Liver (tissue), 9 donors: ENCODE measurements around the gene ATXN1. TPM values are rescaled to one million over a fixed set of nuclear protein-coding genes. Genes with fewer than 3 reads are reported as not detected.
A peak's percentile ranks its signal among the peaks of the same experiment; 100 is the strongest.

ENCODE experiments used
- DNase-seq: peaks from one replicate; pipeline ENCODE4 v3.0.0-alpha.2; 2017; ENCODE audit warnings: low spot score
- H3K27ac ChIP-seq, 2 donors: one replicate each; pipeline ENCODE4 v1.7.0; 2013; ENCODE audit warnings: inconsistent platforms in 2 of 2, low read length in 2 of 2, control low read depth in 1 of 2, low read depth in 1 of 2, mild to moderate bottlenecking in 1 of 2
- H3K27me3 ChIP-seq, 4 donors: one replicate each; pipeline versions ENCODE4 v1.6.1 to v1.7.0; 2013; ENCODE audit warnings: low read length in 3 of 4, inconsistent platforms in 1 of 4, mild to moderate bottlenecking in 1 of 4, moderate library complexity in 1 of 4; ENCODE audit not compliant: control insufficient read depth in 4 of 4, insufficient read depth in 4 of 4
- H3K36me3 ChIP-seq, 4 donors: one replicate each; pipeline versions ENCODE4 v1.6.1 to v1.7.0; 2013; ENCODE audit warnings: low read length in 3 of 4, mild to moderate bottlenecking in 3 of 4, low read depth in 1 of 4, moderate library complexity in 1 of 4; ENCODE audit not compliant: control insufficient read depth in 4 of 4, insufficient read depth in 3 of 4
- H3K4me1 ChIP-seq, 4 donors: one replicate each; pipeline versions ENCODE4 v1.6.1 to v1.7.0; 2013; ENCODE audit warnings: low read length in 3 of 4, mild to moderate bottlenecking in 3 of 4, moderate library complexity in 1 of 4; ENCODE audit not compliant: control insufficient read depth in 4 of 4, insufficient read depth in 4 of 4
- H3K4me3 ChIP-seq, 3 donors: one replicate each; pipeline versions ENCODE4 v1.6.1 to v1.7.0; 2013; ENCODE audit warnings: low read length in 3 of 3, control low read depth in 1 of 3, low read depth in 1 of 3, mild to moderate bottlenecking in 1 of 3
- H3K9ac ChIP-seq, 2 donors: one replicate each; pipeline ENCODE4 v1.7.0; 2013; ENCODE audit warnings: low read length in 2 of 2, mild to moderate bottlenecking in 2 of 2, moderate library complexity in 2 of 2, control low read depth in 1 of 2, low read depth in 1 of 2
- H3K9me3 ChIP-seq, 4 donors: one replicate each; pipeline versions ENCODE4 v1.6.1 to v1.7.0; 2013; ENCODE audit warnings: low read length in 3 of 4; ENCODE audit not compliant: control insufficient read depth in 4 of 4
- EGR1 ChIP-seq, 2 donors: IDR thresholded peaks; 2 replicates each; pipeline ENCODE4 v1.6.1; 2016 to 2018; ENCODE audit warnings: antibody characterized with exemption in 2 of 2, low read depth in 2 of 2
- FOXA1 ChIP-seq: IDR thresholded peaks from 2 replicates; pipeline ENCODE4 v1.6.1; 2016; ENCODE audit warnings: antibody characterized with exemption
- FOXA2 ChIP-seq: IDR thresholded peaks from 2 replicates; pipeline ENCODE4 v1.6.1; 2016; ENCODE audit warnings: antibody characterized with exemption
- GABPA ChIP-seq, 2 donors: IDR thresholded peaks in 1 of 2; conservative IDR thresholded peaks in 1 of 2; 2 replicates each; pipeline ENCODE4 v1.6.1; 2016; ENCODE audit warnings: antibody characterized with exemption in 2 of 2, mild to moderate bottlenecking in 1 of 2, moderate library complexity in 1 of 2
- HNF4A ChIP-seq, 2 donors: conservative IDR thresholded peaks; 2 replicates each; pipeline ENCODE4 v1.6.1; 2016; ENCODE audit warnings: antibody characterized with exemption in 2 of 2, mild to moderate bottlenecking in 2 of 2
- HNF4G ChIP-seq: IDR thresholded peaks from 2 replicates; pipeline ENCODE4 v1.6.1; 2016; ENCODE audit warnings: antibody characterized with exemption
- JUND ChIP-seq, 2 donors: IDR thresholded peaks; 2 replicates each; pipeline ENCODE4 v1.6.1; 2016; ENCODE audit warnings: antibody characterized with exemption in 2 of 2
- MAX ChIP-seq: IDR thresholded peaks from 2 replicates; pipeline ENCODE4 v1.6.1; 2016; ENCODE audit warnings: antibody characterized with exemption
- RAD21 ChIP-seq, 2 donors: IDR thresholded peaks; 2 replicates each; pipeline ENCODE4 v1.6.1; 2016; ENCODE audit warnings: antibody characterized with exemption in 2 of 2, mild to moderate bottlenecking in 2 of 2
- RXRA ChIP-seq, 2 donors: IDR thresholded peaks; 2 replicates each; pipeline ENCODE4 v1.6.1; 2017 to 2018; ENCODE audit warnings: antibody characterized with exemption in 2 of 2, mild to moderate bottlenecking in 1 of 2
- SP1 ChIP-seq: IDR thresholded peaks from 2 replicates; pipeline ENCODE4 v1.6.1; 2018; ENCODE audit warnings: antibody characterized with exemption, mild to moderate bottlenecking
- TAF1 ChIP-seq: conservative IDR thresholded peaks from 2 replicates; pipeline ENCODE4 v1.6.1; 2016; ENCODE audit warnings: antibody characterized with exemption, mild to moderate bottlenecking
- YY1 ChIP-seq: IDR thresholded peaks from 2 replicates; pipeline ENCODE4 v1.6.1; 2016; ENCODE audit warnings: antibody characterized with exemption, mild to moderate bottlenecking
- ZBTB33 ChIP-seq: IDR thresholded peaks from 2 replicates; pipeline ENCODE4 v1.6.1; 2016; ENCODE audit warnings: antibody characterized with exemption
- WGBS: extraction: QIAGEN DNeasy Blood & Tissue Kit; methylation state at CpG from one replicate; pipeline ENCODE4 v1.1.7; 2013; 5-methylcytosine and 5-hydroxymethylcytosine counted together
- polyA plus RNA-seq, 2 donors: library from polyadenylated mRNA; stranded (reverse) in 1 of 2; unstranded in 1 of 2; fragments of 200-250 nt in 1 of 2; fragments of >200 nt in 1 of 2; fragmentation: Nextera tagmentation in 1 of 2; extraction: Ambion mirVana in 1 of 2; gene quantifications; one replicate each; pipeline versions ENCODE4 v1.2.1 to v1.2.3, GENCODE V29; 2013 to 2015
- total RNA-seq, 2 donors: library from RNA; depleted of rRNA; stranded (reverse); fragments of >200 nt; gene quantifications; one replicate each; pipeline ENCODE4 v1.2.3, GENCODE V29; 2014
- TF ChIP-seq, protein P1 (sequence below): fragments of 150-350 bp; IDR thresholded peaks from 2 replicates; pipeline ENCODE4 v1.5.1; 2017; ENCODE audit warnings: improper control_type of control experiment, low read depth, low read length; ENCODE audit not compliant: missing input control
- TF ChIP-seq, protein P2 (sequence below): IDR thresholded peaks from 2 replicates; pipeline ENCODE4 v1.6.1; 2016; ENCODE audit warnings: antibody characterized with exemption, mild to moderate bottlenecking
- donor health status: healthy.
- donor health status: healthy.
- donor health status: healthy.
- donor health status: healthy.
- donor health status: healthy.

ATXN1 gene
- total and polyA plus RNA-seq, 4 donors: 4.3 to 29.7 (median 8.2) TPM

GRCh38 chr6:16403831-16404230 is 357.4 kb downstream of the ATXN1 start:
- no peaks in the 10 kb centered on the region for H3K27me3 ChIP-seq
- no peak for DNase-seq
- no peaks in the 10 kb centered on the region for H3K4me1 ChIP-seq
- H3K9me3 ChIP-seq: no peaks in the 10 kb centered on the region
- no peaks in the 10 kb centered on the region for H3K36me3 ChIP-seq
- H3K27ac ChIP-seq: no peak overlapping the region
- H3K4me3 ChIP-seq: no peak overlapping the region
- 79% methylated on average over 3 of the region's 3 CpGs for WGBS
- H3K9ac ChIP-seq: no peak overlapping the region
- TF ChIP-seq, protein P1, sequence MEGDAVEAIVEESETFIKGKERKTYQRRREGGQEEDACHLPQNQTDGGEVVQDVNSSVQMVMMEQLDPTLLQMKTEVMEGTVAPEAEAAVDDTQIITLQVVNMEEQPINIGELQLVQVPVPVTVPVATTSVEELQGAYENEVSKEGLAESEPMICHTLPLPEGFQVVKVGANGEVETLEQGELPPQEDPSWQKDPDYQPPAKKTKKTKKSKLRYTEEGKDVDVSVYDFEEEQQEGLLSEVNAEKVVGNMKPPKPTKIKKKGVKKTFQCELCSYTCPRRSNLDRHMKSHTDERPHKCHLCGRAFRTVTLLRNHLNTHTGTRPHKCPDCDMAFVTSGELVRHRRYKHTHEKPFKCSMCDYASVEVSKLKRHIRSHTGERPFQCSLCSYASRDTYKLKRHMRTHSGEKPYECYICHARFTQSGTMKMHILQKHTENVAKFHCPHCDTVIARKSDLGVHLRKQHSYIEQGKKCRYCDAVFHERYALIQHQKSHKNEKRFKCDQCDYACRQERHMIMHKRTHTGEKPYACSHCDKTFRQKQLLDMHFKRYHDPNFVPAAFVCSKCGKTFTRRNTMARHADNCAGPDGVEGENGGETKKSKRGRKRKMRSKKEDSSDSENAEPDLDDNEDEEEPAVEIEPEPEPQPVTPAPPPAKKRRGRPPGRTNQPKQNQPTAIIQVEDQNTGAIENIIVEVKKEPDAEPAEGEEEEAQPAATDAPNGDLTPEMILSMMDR: no peak
- peak; percentile 27 to 33 for TF ChIP-seq RAD21 (IDR thresholded peaks at IDR 0.05)

DNA sequence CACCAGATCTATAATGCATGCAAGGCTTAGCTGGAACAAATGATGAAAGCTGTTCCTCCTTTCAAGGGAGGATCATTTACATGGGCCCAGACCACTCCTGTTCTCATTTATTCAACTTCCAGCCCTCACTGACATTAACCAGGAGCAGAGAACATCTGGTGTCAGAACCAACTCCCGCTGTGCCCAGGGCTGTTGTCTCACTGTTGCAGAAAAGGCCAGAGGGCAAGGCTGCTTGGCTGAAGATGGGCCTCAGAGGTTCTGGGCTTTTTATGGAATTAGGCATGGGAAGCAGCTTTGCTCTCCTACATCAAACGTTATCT is 358.7 kb downstream of the ATXN1 start:
- Histone ChIP-seq H3K36me3 (peaks cover 0 to 2% (median 0%) of the 10 kb centered on the region in 4 donors), H3K9ac (no peak overlapping the region), H3K27ac (no peak overlapping the region), H3K4me3 (no peak overlapping the region), H3K4me1 (no peaks in the 10 kb centered on the region), H3K9me3 (no peaks in the 10 kb centered on the region), H3K27me3 (no peaks in the 10 kb centered on the region)
- no peak for DNase-seq
- TF ChIP-seq, protein P2, sequence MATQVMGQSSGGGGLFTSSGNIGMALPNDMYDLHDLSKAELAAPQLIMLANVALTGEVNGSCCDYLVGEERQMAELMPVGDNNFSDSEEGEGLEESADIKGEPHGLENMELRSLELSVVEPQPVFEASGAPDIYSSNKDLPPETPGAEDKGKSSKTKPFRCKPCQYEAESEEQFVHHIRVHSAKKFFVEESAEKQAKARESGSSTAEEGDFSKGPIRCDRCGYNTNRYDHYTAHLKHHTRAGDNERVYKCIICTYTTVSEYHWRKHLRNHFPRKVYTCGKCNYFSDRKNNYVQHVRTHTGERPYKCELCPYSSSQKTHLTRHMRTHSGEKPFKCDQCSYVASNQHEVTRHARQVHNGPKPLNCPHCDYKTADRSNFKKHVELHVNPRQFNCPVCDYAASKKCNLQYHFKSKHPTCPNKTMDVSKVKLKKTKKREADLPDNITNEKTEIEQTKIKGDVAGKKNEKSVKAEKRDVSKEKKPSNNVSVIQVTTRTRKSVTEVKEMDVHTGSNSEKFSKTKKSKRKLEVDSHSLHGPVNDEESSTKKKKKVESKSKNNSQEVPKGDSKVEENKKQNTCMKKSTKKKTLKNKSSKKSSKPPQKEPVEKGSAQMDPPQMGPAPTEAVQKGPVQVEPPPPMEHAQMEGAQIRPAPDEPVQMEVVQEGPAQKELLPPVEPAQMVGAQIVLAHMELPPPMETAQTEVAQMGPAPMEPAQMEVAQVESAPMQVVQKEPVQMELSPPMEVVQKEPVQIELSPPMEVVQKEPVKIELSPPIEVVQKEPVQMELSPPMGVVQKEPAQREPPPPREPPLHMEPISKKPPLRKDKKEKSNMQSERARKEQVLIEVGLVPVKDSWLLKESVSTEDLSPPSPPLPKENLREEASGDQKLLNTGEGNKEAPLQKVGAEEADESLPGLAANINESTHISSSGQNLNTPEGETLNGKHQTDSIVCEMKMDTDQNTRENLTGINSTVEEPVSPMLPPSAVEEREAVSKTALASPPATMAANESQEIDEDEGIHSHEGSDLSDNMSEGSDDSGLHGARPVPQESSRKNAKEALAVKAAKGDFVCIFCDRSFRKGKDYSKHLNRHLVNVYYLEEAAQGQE: no peak
- no peak for TF ChIP-seq ZBTB33
- 84% methylated on average over 2 of the region's 2 CpGs for WGBS

DNA sequence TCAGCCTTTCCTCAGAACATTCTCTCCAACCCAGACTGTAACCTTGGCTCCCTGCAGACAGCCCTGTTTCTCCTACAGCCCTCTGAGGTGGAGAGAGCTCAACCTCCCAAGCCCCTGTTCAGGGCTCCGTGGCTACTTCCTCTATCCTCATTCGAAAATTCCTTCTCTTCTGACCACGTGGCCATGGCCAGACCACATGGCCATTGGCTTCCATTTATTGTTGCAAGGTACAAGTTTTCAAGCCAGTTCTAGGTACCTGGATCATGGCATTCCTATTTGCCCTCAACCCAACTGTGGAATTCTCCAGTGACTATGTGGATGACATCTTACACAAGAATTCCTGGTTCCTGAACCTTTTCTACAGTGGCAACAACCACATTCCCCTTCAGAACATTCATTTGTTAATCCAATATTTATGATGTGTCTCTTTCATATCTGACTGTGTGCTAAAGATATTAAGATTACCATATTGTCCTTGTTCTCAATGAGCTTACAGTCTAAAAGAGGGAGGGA is 361.0 kb downstream of the ATXN1 start:
- no peak overlapping the region for H3K9ac ChIP-seq
- 94% methylated on average over 3 of the region's 3 CpGs for WGBS
- no peaks in the 10 kb centered on the region for H3K4me1 ChIP-seq
- no peaks in the 10 kb centered on the region for H3K27me3 ChIP-seq
- peaks cover 0 to 2% (median 0%) of the 10 kb centered on the region in 4 donors for H3K36me3 ChIP-seq
- H3K27ac ChIP-seq: no peak overlapping the region
- H3K9me3 ChIP-seq: no peaks in the 10 kb centered on the region
- no peak overlapping the region for H3K4me3 ChIP-seq
- DNase-seq: no peak
- TF ChIP-seq JUND (IDR thresholded peaks at IDR 0.05): no peak
- TF ChIP-seq TAF1: no peak
- no peak for TF ChIP-seq HNF4G
- no peak for TF ChIP-seq SP1
- no peak for TF ChIP-seq RXRA (IDR thresholded peaks at IDR 0.05)
- no peak for TF ChIP-seq FOXA2
- no peak for TF ChIP-seq MAX
- TF ChIP-seq, protein P2: no peak
- no peak for TF ChIP-seq YY1
- no peak for TF ChIP-seq RAD21 (IDR thresholded peaks at IDR 0.05)
- no peak for TF ChIP-seq HNF4A (conservative IDR thresholded peaks at IDR 0.05)
- TF ChIP-seq EGR1 (IDR thresholded peaks at IDR 0.05; ENCODE audit: low read depth in 2 of 2): no peak
- TF ChIP-seq FOXA1: no peak
- no peak for TF ChIP-seq GABPA (IDR thresholded peaks at IDR 0.05 in 1 of 2, conservative IDR thresholded peaks at IDR 0.05 in 1 of 2)
